Uterus (tissue), 4 donors: ENCODE measurements around the gene RPIA. TPM values are rescaled to one million over a fixed set of nuclear protein-coding genes. Genes with fewer than 3 reads are reported as not detected.

Experiments used
- DNase-seq, 2 donors: peaks; one replicate each; pipeline ENCODE4 v3.0.0-alpha.2; 2019 to 2020
- H3K27ac ChIP-seq, 2 donors: fragments of 200-600 bp; sonication (generic); 1 replicate in 1 of 2; 2 replicates in 1 of 2; pipeline ENCODE4 v1.5.1; 2016 to 2018
- H3K27me3 ChIP-seq, 2 donors: fragments of 200-600 bp; sonication (generic); one replicate each; pipeline ENCODE4 v1.5.1; 2018 to 2019; ENCODE audit warnings: control low read depth in 1 of 2
- H3K36me3 ChIP-seq, 2 donors: fragments of 200-600 bp; sonication (generic); one replicate each; pipeline ENCODE4 v1.5.1; 2019; ENCODE audit warnings: control low read depth in 1 of 2
- H3K4me1 ChIP-seq, 2 donors: fragments of 200-600 bp; sonication (generic); one replicate each; pipeline ENCODE4 v1.5.1; 2018 to 2019; ENCODE audit warnings: control low read depth in 1 of 2
- H3K4me3 ChIP-seq, 2 donors: fragments of 200-600 bp; sonication (generic); 1 replicate in 1 of 2; 2 replicates in 1 of 2; pipeline ENCODE4 v1.5.1; 2018 to 2019; ENCODE audit warnings: mild to moderate bottlenecking in 1 of 2
- H3K9me3 ChIP-seq, 2 donors: fragments of 200-600 bp; sonication (generic); one replicate each; pipeline ENCODE4 v1.5.1; 2019; ENCODE audit warnings: control low read depth in 1 of 2
- CTCF ChIP-seq, 4 experiments: fragments of 200-600 bp in 2 of 4; fragments of 450-650 bp in 2 of 4; sonication (generic) in 2 of 4; IDR thresholded peaks; one replicate each; pipeline ENCODE4 v1.5.1; 2016 to 2019; ENCODE audit warnings: antibody characterized with exemption in 4 of 4, mild to moderate bottlenecking in 2 of 4, moderate library complexity in 1 of 4
- POLR2A ChIP-seq, 2 donors: fragments of 450-650 bp; IDR thresholded peaks; one replicate each; pipeline ENCODE4 v1.6.1; 2016; ENCODE audit warnings: antibody characterized with exemption in 2 of 2, mild to moderate bottlenecking in 1 of 2, moderate library complexity in 1 of 2
- intact Hi-C: fragments of 100-400 bp; cut with DNase I; formaldehyde crosslinking; loops from one replicate; pipeline ENCODE4 v1.15.1; 2023; ENCODE audit warnings: low total_unique reads
- total RNA-seq, 4 donors: library from RNA; depleted of rRNA in 3 of 4; stranded (reverse); fragments of >200 nt in 3 of 4; gene quantifications; one replicate each; pipeline versions ENCODE4 v1.1.0 to v1.2.4, GENCODE V29; 2014 to 2023
- donor health status: DM: yes; HTN: yes; CAD: no.

RPIA gene
- total RNA-seq, 4 donors from 2014 or later, result 0.29 to 19.4 (median 8.8) TPM

- intact Hi-C loops, result no loop called here
- Histone ChIP-seq H3K27me3 (no peaks in the 10 kb centered on the region), H3K4me1 (peaks cover 4 to 6% of the 10 kb centered on the region in 2 donors), H3K9me3 (no peaks in the 10 kb centered on the region), H3K27ac (no peak overlapping the region), H3K4me3 (no peak overlapping the region), H3K36me3 (no peaks in the 10 kb centered on the region)
- TF ChIP-seq POLR2A (IDR thresholded peaks at IDR 0.05), result no peak
- TF ChIP-seq CTCF (IDR thresholded peaks at IDR 0.05), result no peak
- no peak for DNase-seq
Observed at GRCh38 chr2:88693911-88694414, 2.5 kb downstream of the RPIA start.

GRCh38 chr2:88696611-88697010, 5.1 kb downstream of the RPIA start:
- Histone ChIP-seq H3K27me3 (no peaks in the 10 kb centered on the region), H3K4me1 (peaks cover 0 to 4% of the 10 kb centered on the region in 2 donors), H3K9me3 (no peaks in the 10 kb centered on the region), H3K4me3 (no peak overlapping the region), H3K27ac (no peak overlapping the region), H3K36me3 (no peaks in the 10 kb centered on the region)
- no peak for DNase-seq
- TF ChIP-seq CTCF (IDR thresholded peaks at IDR 0.05) (no peak), POLR2A (IDR thresholded peaks at IDR 0.05) (no peak)
- intact Hi-C loops, result no loop called here

- intact Hi-C loops, result no loop called here
- H3K36me3 ChIP-seq, result no peaks in the 10 kb centered on the region
- no peak overlapping the region for H3K4me3 ChIP-seq
- H3K9me3 ChIP-seq, result no peaks in the 10 kb centered on the region
- no peak overlapping the region for H3K27ac ChIP-seq
- no peak for DNase-seq
- no peaks in the 10 kb centered on the region for H3K27me3 ChIP-seq
- TF ChIP-seq CTCF (IDR thresholded peaks at IDR 0.05) (no peak), POLR2A (IDR thresholded peaks at IDR 0.05) (no peak)
- H3K4me1 ChIP-seq, result peaks cover 0 to 4% of the 10 kb centered on the region in 2 donors
Observed at GRCh38 chr2:88697370-88698026, 6.0 kb downstream of the RPIA start.

DNA sequence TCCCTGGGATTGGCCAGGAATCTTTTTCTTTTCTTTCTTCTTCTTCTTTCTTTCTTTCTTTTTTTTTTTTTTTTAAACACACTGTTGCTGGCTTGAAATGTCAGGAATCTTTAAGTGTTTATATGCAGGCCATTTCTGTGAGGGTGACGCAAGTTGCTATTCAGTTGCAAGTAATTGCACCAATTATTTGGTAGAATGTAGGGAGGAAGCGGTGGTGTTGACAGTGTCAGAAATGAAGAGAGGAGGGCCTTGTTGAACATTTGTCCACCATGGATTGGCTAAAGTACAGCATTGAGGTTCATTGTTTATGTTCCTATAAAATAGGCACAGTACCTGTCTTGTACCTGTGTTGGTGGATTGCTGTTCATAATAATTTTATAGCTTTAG, 6.5 kb downstream of the RPIA start:
- Histone ChIP-seq H3K4me3 (no peak overlapping the region), H3K27ac (no peak overlapping the region), H3K4me1 (peaks cover 0 to under 1% of the 10 kb centered on the region in 2 donors), H3K27me3 (no peaks in the 10 kb centered on the region), H3K9me3 (no peaks in the 10 kb centered on the region), H3K36me3 (no peaks in the 10 kb centered on the region)
- no peak for DNase-seq
- TF ChIP-seq CTCF (IDR thresholded peaks at IDR 0.05) (no peak), POLR2A (IDR thresholded peaks at IDR 0.05) (no peak)
- intact Hi-C loops, result no loop called here

DNA sequence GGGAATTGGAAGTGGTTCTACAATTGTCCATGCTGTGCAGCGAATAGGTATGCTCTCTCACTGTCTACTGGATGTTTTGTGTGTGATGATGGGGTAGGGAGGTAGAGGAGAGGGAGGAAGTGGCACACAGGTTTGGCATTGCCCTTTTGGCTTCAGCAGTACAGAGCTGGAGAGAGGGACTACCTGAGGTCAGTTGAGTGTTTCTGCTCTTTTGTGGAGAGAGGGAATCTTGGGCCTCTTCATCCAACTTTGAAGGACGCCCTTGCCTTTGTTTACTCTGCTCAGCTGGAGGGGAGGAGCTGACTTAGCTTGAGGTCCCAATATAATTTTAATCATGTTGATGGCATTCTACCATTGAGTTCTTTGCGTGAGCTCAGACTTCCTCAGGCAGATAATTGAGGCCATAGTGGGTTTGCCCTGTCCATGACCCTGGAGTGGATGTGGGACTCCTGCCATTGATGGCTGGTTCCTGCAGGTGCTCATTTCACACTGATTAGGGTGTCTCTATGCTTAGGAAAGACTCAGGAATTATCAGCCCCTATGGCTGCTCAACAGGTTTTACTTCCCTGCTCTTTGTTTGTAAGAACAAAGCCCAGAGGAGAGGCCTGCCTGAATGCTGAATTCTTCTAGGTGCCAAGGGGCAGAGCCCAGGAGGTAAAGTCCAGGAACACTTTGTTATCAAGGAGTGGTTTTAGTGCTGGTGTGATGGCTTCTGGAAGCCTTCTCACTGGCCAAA, 7.2 kb downstream of the RPIA start:
- H3K27me3 ChIP-seq, result no peaks in the 10 kb centered on the region
- DNase-seq, result no peak
- no peaks in the 10 kb centered on the region for H3K9me3 ChIP-seq
- no peaks in the 10 kb centered on the region for H3K4me1 ChIP-seq
- H3K27ac ChIP-seq, result no peak overlapping the region
- no peak overlapping the region for H3K4me3 ChIP-seq
- H3K36me3 ChIP-seq, result no peaks in the 10 kb centered on the region
- intact Hi-C loops, result no loop called here
- no peak for TF ChIP-seq CTCF (IDR thresholded peaks at IDR 0.05)
- no peak for TF ChIP-seq POLR2A (IDR thresholded peaks at IDR 0.05)
